Measurements from ENCODE around the gene ARHGAP23. TPM values are rescaled to one million over a fixed set of nuclear protein-coding genes. Genes with fewer than 3 reads are reported as not detected.
A peak's percentile ranks its signal among the peaks of the same experiment; 100 is the strongest.

Gene ARHGAP23
- total RNA-seq, 1 donor from 2014 or later: 42.9 TPM

- peak; percentile 69 for DNase-seq
Observed at GRCh38 chr17:38550661-38551060, 122.4 kb downstream of the ARHGAP23 start.

- no peak for DNase-seq
Observed at GRCh38 chr17:38551121-38551520, 122.9 kb downstream of the ARHGAP23 start.

DNA sequence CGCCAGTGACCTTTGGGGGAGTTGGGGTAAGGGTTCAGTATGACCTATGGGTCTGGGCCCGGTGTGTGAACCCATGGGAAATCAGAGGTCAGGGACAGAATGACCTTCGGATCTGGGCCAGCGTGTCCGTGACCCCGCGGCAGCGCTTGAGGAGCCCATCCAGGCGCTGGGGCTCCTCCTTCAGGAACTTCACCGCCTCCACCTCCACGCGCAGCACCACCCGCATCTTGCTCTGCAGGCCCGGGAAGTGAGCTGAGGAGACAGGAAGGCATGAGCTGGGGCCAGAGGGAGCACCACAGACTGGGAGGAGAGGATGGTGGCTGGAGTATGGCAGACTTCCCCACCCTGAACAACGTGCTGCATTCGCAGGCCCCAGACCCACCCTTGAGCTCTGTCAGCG lies 124.1 kb downstream of the ARHGAP23 start:
- no peak for DNase-seq

- no peak for DNase-seq
Observed at GRCh38 chr17:38554430-38555350, 126.4 kb downstream of the ARHGAP23 start.

DNA sequence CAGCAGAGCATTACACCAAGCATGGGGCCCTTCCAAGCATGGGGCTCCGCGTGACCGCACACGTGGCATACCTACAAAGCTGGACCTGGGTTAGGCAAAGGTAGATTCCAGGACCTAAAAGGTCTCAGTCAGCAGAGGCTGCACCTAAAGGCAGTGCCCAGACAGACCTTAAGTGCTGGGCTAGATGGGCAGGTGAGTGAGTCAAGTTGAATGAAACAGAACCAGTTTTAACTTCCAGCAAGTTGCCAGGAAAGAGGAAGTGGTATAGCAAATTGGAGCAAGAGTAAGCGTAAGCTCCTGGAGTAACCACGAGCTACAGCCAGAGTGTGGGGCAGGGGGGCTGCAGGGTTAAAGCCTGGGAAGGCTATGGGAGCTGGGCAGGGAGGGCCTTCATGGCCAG lies 128.0 kb downstream of the ARHGAP23 start:
- DNase-seq: no peak

DNA sequence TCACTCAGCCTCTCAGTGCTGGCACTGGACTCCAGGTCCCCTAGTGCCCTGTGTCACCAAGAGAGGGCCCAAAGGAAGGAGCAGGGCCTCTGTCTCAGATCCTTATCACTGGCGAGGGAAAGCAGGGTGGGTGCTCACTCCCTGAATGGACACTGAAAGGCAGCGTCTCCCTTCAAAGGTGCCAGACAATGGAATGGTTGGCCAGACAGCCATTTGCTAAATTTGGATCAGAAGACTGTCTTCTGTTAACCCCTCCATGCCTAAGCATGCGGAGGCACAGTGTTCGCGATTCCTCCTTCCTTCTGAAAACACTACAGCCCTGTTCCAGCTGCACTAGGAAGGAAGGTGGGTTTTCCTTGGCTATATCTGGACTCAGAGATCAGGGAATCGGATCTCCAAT lies 129.1 kb downstream of the ARHGAP23 start:
- DNase-seq: no peak

DNA sequence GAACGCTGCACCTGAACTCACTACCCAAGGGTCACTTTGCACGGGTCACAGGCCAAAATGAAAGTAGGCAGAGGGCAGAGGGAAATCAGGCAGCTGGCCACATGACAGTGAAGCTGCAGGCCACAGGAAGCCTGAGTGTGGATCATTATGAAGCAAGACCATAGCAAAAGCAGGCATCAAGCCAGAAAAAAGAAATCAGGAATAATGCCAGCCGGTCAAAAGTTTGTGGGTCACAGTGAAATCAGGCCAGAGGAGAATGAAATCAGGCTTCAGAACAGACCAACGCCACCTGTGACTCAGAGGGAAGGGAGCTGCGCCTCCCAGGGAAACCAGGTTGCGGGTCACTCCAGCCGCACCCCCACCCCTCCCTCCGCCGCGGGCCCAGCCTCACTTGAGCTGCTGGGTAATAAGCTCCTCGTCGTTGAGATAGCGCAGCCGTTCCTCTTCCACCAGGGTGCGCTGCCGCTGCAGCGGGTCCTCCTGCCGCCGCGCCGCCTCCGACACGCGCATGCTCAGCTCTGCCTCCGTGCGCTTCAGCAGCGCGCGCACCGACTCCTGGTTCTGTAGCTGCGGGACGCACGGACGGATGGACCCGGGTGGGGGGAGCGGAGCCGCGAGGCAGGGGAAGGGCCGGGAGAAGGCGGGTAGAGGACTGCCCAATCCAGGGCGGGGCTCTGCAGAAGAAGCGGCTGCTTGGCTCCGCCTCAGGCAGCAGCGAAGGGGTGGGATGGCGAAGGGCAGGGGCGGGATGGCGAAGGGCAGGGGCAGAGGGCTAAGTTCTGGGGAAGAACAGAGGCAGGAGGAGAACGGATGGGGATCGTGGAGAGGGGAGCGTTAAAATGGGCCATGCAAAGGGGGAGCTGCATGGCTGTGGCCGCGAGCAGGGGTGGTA lies 129.8 kb downstream of the ARHGAP23 start:
- DNase-seq: peak; percentile 86

- DNase-seq: no peak
Observed at GRCh38 chr17:38558728-38559050, 130.4 kb downstream of the ARHGAP23 start.

DNA sequence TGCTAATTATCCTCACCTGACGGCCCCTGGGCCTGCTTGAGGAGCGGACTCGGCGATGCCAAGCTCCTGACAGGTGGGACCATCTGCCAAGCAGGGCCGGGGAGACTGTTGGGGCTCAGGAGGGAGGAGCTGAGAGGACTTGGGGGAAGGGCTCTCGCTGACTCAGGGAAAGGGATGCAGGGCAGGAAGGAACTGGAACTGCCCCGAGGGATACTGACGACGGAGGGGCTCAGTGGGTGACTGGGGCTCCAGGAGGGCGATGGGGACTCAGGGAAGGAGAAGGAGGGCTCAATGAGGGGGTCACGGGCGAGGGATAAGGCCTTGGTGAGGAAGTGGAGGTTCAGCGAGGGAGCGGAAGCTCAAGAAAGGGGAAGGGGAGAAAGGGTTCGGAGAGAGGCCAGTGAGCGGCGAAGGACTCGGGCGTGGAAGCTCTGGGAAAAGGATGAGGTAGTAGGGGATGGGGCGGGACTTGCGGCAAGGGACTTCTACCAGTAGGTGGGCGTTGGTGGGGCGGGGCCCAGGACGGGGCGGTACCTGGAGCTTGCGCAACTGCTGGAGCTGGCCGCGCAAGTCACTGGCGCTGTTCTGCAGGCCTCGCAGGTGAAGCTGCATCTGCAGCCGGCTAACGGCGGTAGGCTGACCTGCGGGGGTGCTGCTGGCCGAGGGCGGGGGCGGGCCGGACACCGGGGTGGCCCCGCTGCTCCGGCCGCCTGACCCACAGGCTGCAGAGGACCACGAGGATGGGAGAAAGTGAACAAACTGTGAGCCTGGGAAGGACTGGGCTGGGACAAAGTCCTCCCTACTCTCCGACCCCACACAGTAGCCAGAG lies 131.0 kb downstream of the ARHGAP23 start:
- no peak for DNase-seq

- no peak for DNase-seq
Observed at GRCh38 chr17:38559880-38560230, 131.6 kb downstream of the ARHGAP23 start.

GRCh38 chr17:38560503-38561318 lies 132.4 kb downstream of the ARHGAP23 start:
- DNase-seq: no peak

- no peak for DNase-seq
Observed at GRCh38 chr17:38561416-38562214, 133.4 kb downstream of the ARHGAP23 start.

Other genes with a start within 250 kb of the ARHGAP23 start
- gene TBC1D3, start 235.9 kb upstream of the ARHGAP23 start, total RNA-seq: not detected
- gene MRPL45, start 131.3 kb upstream of the ARHGAP23 start, total RNA-seq: 33.8 TPM
- 0.31 TPM for gene GPR179, start 84.5 kb upstream of the ARHGAP23 start, total RNA-seq
- gene SOCS7, start 76.6 kb upstream of the ARHGAP23 start, total RNA-seq: 59.4 TPM
- 24.5 TPM for gene SRCIN1, start 177.5 kb downstream of the ARHGAP23 start, total RNA-seq
- 1.6 TPM for gene EPOP, start 246.5 kb downstream of the ARHGAP23 start, total RNA-seq